H1 (cell line): ENCODE measurements around the gene HELT. TPM values are rescaled to one million over a fixed set of nuclear protein-coding genes. Genes with fewer than 3 reads are reported as not detected.

Source experiments
- polyA plus RNA-seq, 7 experiments: library from polyadenylated mRNA; depleted of rRNA in 3 of 7; stranded (reverse) in 5 of 7; unstranded in 2 of 7; fragments of >200 nt in 5 of 7; fragments of 200-250 nt in 2 of 7; gene quantifications; 1 replicate in 5 of 7; 2 replicates in 1 of 7; 4 replicates in 1 of 7; pipeline versions ENCODE4 v1.2.1 to v1.2.3, GENCODE V29; 2011 to 2013; ENCODE audit warnings: missing spikeins in 2 of 7, mixed read lengths in 2 of 7
- total RNA-seq: library from RNA; stranded (reverse); fragmentation: NEBNext Ultra II Directional; extraction: Animal tissue kit (Norgen Biotek cat#: 25700); gene quantifications from 2 replicates; pipeline ENCODE4 v1.2.1, GENCODE V29; 2021

HELT gene
- total and polyA plus RNA-seq, 2 of the 8 experiments (the other 6 are each of a cell fraction or from before 2014, with no cell fraction given) = 0.32 to 0.35 TPM

Other genes starting within 250 kb of the HELT start
- gene ACSL1, start 192.5 kb upstream of the HELT start, total RNA-seq = 6.3 and 8.7 TPM in 2 replicates
- 2.3 and 3.0 TPM in 2 replicates for gene ACSL1, start 192.5 kb upstream of the HELT start, polyA plus RNA-seq (2011; rRNA removed)
- 42.0 TPM in 2 replicates for gene SLC25A4, start 124.8 kb downstream of the HELT start, total RNA-seq
- gene SLC25A4, start 124.8 kb downstream of the HELT start, polyA plus RNA-seq (2011; rRNA removed) = 41.3 and 47.5 TPM in 2 replicates
- 35.6 and 40.4 TPM in 2 replicates for gene CFAP97, start 185.5 kb downstream of the HELT start, total RNA-seq
- 5.0 and 9.2 TPM in 2 replicates for gene CFAP97, start 185.5 kb downstream of the HELT start, polyA plus RNA-seq (2011; rRNA removed)
- gene SNX25, start 191.1 kb downstream of the HELT start, total RNA-seq = 16.1 and 19.9 TPM in 2 replicates
- 4.6 and 5.4 TPM in 2 replicates for gene SNX25, start 191.1 kb downstream of the HELT start, polyA plus RNA-seq (2011; rRNA removed)